NOMO-1 treated with dmso at 0.1 percent for 144 hours (cell line): Measurements from ENCODE around the gene ZC3H7B.
A peak's percentile ranks its signal among the peaks of the same experiment; 100 is the strongest.
"Not testable (repeated sequence)": the region's sequence is repeated elsewhere in the genome, so short reads cannot be mapped to it uniquely, and the experiment has no call there.

Experiments
- DNase-seq: peaks from one replicate; lab custom pipeline; 2025; ENCODE audit not compliant: unreplicated experiment; lab: John Stamatoyannopoulos, UW

ZC3H7B gene

DNA sequence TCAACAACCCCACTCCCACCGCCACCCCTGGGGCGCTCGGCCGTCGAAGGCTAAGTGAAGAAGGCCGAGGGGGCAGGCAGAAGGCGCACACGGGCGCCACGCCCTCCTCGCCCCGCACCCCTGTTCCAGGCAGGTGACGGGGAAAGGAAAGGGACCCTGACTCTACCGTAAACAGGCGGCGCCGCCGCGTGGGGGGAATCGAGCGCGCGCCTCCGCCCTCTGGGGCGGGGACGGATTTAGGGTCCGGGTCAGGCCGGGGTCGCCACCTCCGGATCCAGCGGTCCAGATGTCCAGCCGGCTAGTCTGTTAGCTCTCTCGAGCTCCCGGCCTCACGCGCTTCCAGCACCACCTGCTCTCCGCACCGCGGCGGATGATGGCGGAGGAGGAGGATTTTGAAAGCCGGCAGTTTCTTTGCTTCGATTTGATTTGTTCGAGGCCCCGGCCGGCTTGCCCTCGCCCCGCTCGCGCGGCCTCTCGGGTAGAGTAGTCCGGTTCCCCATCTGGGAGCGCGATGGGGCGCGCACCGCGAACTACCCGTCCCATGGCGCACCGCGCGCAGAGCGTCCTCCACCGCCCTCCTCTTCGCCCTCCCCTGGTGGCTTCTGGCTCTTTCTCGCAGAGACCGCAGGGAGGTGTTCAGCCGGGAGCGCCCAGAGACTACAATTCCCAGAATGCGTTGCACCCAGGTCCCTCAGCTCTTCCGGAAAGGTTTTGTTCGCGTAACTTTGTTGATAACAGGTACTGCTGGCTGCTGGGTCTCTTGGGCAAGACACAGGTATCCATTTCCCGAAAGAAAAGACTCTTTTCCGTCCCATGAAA lies 15.3 kb upstream of the ZC3H7B start, which contains the start of gene RANGAP1:
Gene RANGAP1, minus strand, starts transcription at position 368 of the 819 bp plus-strand sequence. CDS start 5,143 bp downstream, outside the sequence.
- DNase-seq: peak; percentile 99

- peak; percentile 72 for DNase-seq
Measured at GRCh38 chr22:41286639-41287091, 14.7 kb upstream of the ZC3H7B start.

GRCh38 chr22:41288245-41288946 lies 12.9 kb upstream of the ZC3H7B start:
- no peak for DNase-seq

DNA sequence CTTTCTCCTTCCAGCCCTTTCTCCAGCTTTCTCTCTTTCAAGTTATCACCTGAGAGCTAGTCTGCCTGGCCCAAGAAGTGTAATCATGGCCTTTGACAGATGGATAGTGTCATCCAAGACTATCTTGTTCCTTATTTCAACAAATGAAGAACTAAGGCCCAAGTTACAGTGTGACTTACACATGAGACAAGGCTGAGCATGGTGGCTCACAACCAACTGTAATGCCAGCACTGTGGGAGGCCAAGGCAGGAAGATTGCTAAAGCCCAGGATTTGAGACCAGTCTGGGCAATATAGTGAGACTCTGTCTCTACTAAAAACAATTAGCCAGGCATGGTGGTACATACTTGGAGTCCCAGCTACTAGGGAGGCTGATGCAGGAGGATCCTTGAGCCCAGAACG lies 11.7 kb upstream of the ZC3H7B start:
- DNase-seq: no peak

DNA sequence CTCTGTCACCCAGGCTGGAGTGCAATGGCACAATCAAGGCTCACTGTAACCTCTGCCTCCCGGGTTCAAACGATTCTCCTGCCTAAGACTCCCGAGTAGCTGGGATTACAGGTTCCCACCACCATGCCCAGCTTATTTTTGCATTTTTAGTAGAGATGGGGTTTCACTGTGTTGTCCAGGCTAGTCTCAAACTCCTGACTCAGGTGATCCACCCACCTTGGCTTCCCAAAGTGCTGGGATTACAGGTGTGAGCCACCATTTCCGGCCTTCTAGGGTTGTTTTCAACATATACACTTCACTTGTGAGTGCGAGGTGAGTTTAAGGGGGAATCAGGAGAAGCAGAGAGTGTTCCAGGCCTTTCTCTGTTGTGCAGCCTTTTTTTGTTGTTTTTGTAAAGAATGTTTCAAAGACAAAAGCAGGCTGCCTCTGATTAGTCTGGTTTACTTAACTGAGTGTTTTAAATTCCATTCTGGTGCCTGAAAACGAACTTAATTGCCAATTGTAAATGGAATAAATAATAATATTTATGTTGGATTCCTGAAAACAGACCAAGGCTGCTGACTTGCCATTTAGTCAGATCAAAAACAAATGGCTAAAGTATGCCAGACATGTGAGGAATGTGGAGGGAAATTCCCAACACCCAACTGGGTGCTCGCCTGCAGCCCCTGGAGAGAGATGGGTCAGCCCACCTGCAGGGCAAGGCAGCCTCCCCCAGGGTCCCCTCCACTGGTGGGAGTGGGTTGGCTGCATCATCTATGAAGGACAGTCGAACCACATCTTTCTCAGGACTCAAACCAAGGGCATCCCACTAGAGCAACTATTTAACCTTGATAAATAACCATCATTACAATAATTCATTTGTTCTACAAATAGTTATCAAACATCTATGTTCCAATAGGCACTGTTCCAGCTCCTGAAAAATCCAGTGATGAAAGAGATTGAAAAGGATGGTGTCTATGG lies 10.8 kb upstream of the ZC3H7B start:
- DNase-seq: no peak

DNA sequence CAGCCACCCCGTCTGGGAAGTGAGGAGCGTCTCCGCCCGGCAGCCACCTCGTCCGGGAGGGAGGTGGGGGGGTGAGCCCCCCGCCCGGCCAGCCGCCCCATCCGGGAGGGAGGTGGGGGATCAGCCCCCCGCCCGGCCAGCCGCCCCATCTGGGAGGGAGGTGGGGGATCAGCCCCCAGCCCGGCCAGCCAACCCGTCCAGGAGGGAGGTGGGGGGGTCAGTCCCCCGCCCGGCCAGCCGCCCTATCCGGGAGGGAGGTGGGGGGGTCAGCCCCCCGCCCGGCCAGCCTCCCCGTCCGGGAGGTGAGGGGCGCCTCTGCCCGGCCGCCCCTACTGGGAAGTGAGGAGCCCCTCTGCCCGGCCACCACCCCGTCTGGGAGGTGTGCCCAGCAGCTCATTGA lies 6.5 kb upstream of the ZC3H7B start:
- DNase-seq: not testable (repeated sequence)

- no peak for DNase-seq
Measured at GRCh38 chr22:41296826-41297667, 4.3 kb upstream of the ZC3H7B start.

GRCh38 chr22:41300661-41301060 lies 664 bp upstream of the ZC3H7B start:
- no peak for DNase-seq

DNA sequence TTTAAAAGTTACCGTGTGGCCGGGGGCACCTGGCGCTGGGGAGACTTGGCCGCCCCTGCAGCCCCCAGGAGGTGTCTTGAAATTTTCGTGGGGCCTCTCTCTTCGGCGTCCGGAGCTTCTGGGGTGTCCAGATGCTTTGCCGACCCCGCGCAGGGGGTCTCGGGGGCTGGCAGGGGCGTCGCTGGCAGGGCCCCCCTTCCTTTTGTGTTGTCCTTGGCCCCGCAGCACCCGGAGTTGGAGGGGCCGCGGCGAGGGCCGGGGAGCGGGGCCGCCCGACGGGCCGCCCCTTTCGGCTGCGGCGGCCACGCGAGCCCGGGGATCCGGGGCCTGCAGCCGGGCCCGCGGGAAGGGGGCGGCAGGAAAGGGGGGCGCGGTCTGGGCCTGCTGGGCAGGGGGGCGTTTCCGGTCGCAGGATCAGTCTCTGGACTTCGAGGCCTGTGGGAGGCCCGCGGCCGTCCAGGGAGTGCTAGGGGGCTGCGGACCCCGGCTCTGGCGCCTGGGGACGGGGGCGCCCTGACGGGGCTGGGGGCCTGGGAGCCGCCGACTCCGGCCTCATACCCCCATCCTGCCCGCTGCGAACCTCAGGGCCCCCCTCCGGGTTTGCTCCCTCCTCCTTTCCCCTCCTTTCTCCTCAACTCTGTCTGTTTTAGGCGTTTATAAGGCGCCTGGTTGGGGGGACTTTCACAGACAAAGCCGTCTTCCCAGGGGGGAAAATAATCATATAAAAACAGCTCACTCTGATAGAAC lies 869 bp downstream of the ZC3H7B start:
- no peak for DNase-seq

GRCh38 chr22:41302811-41303210 lies 1.5 kb downstream of the ZC3H7B start:
- no peak for DNase-seq

GRCh38 chr22:41305646-41306045 lies 4.3 kb downstream of the ZC3H7B start:
- no peak for DNase-seq

DNA sequence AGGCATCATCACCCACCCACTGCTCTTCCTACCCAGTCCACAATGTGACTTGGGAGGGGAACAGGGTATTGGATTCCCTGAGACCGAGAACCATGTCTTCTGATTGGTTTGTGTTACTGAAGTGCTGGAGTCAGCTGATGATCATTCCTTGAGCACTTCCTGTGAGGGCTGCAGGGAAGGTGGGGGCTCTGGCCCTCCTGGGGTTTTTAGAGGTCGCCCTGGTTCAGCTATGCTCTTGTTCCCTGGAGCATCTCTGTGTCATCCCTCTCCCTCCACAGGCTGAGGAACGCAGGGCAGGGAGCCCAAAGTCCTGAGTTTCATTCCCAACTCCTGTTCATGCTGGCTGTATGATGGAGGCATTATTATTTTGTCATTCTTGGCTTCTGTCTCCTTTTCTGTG lies 6.7 kb downstream of the ZC3H7B start:
- DNase-seq: no peak

DNA sequence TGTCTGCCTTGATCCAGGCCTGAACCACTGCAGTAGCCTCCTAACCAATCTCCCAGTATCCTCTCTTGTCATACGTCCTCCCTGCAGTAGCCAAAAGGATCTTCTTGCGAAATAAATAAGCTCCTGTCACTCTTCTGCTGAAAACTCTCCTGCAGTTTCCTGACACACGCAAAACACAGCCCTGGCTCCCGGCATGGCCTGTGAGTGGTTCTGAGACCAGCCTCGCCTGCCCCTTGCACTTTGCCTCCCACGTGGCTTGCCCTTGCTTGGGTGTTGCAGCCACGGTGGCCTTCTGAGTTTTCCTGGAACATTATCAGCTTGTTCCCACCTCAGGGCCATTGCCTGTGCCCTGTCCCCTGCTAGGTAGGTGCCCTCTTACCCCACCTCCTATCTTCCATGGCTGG lies 7.2 kb downstream of the ZC3H7B start:
- no peak for DNase-seq

- no peak for DNase-seq
Measured at GRCh38 chr22:41310336-41310735, 9.0 kb downstream of the ZC3H7B start.

- no peak for DNase-seq
Measured at GRCh38 chr22:41311487-41311886, 10.2 kb downstream of the ZC3H7B start.

GRCh38 chr22:41314821-41315220 lies 13.5 kb downstream of the ZC3H7B start:
- DNase-seq: no peak

GRCh38 chr22:41315586-41315985 lies 14.3 kb downstream of the ZC3H7B start:
- no peak for DNase-seq

DNA sequence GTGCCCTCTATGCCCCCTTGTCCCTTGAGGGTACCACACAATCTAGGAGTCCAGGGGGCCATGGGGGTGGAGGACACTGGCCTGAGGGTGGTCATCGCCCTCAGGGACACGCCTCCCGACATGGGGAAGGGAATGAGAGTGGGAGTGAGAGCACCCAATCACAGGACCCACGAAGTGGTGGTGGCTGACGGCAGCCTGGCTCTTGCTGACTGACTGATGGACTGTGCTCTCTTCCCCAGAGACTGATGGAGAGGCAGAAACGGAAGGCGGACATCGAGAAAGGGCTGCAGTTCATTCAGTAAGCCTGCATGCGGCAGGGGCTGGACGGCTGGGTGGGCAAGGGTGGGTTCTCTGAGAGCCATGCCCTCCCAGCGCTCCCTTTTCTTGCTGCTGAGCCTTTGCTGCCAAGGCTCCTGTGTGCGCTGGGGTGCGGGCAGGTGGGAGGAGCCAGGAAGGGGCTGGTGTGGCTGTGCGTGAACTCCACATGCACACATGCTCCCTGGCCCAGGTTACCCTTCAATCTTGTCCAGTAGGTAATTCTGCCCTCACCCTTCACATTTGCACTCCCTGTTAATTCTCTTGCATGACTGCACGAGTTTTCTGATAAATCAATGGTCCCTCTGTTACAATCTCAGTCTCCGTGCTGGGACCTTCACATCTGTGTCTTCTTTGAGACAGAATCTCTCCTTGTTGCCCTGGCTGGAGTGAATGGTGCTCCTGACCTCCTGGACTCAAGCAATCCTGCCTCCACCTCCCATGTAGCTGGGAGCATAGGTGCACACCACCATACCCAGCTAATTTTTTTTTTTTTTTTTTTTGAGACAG lies 19.3 kb downstream of the ZC3H7B start:
- DNase-seq: no peak
